GM23248 (cell line): ENCODE data around the gene TMCO4. TPM values are rescaled to one million over a fixed set of nuclear protein-coding genes. Genes with fewer than 3 reads are reported as not detected.

ENCODE experiments used
- DNase-seq: peaks from one replicate; pipeline ENCODE4 v3.0.0-alpha.2; 2015
- H2AFZ ChIP-seq: fragments of 200-600 bp; sonication (generic); 2 replicates; pipeline ENCODE4 v1.6.1; 2016; ENCODE audit warnings: antibody characterized with exemption
- H3F3A ChIP-seq: fragments of 200-600 bp; sonication (generic); 2 replicates; pipeline ENCODE4 v1.6.1; 2016; ENCODE audit warnings: mild to moderate bottlenecking, antibody characterized with exemption, mixed run types; ENCODE audit not compliant: insufficient read depth
- H3K27ac ChIP-seq: fragments of 200-600 bp; sonication (generic); 2 replicates; pipeline ENCODE4 v1.5.1; 2016; ENCODE audit warnings: mild to moderate bottlenecking
- H3K27me3 ChIP-seq: fragments of 200-600 bp; sonication (generic); replicated peaks from 2 replicates; pipeline ENCODE4 v1.6.1; 2016; ENCODE audit warnings: mild to moderate bottlenecking; ENCODE audit not compliant: insufficient read depth
- H3K36me3 ChIP-seq: fragments of 200-600 bp; sonication (generic); 2 replicates; pipeline ENCODE4 v1.6.1; 2016; ENCODE audit warnings: low read depth, mild to moderate bottlenecking
- H3K4me1 ChIP-seq: fragments of 200-600 bp; sonication (generic); 2 replicates; pipeline ENCODE4 v1.6.1; 2016; ENCODE audit warnings: mild to moderate bottlenecking; ENCODE audit not compliant: insufficient read depth
- H3K4me2 ChIP-seq: fragments of 200-600 bp; sonication (generic); one replicate; pipeline ENCODE4 v1.6.1; 2016; ENCODE audit warnings: mild to moderate bottlenecking; ENCODE audit not compliant: unreplicated experiment
- H3K4me3 ChIP-seq: fragments of 200-600 bp; sonication (generic); 2 replicates; pipeline ENCODE4 v1.5.1; 2016; ENCODE audit warnings: mild to moderate bottlenecking
- H3K79me2 ChIP-seq: fragments of 200-600 bp; sonication (generic); 2 replicates; pipeline ENCODE4 v1.6.1; 2016; ENCODE audit warnings: mild to moderate bottlenecking; ENCODE audit not compliant: insufficient read depth
- H3K9ac ChIP-seq: fragments of 200-600 bp; sonication (generic); 2 replicates; pipeline ENCODE4 v1.6.1; 2016; ENCODE audit warnings: mild to moderate bottlenecking
- H3K9me2 ChIP-seq: fragments of 200-600 bp; sonication (generic); 2 replicates; pipeline ENCODE4 v1.6.1; 2016; ENCODE audit warnings: mixed run types, mild to moderate bottlenecking, moderate library complexity; ENCODE audit not compliant: insufficient read depth
- H3K9me3 ChIP-seq: fragments of 200-600 bp; sonication (generic); one replicate; pipeline ENCODE4 v1.6.1; 2017; ENCODE audit warnings: low read depth
- H4K20me1 ChIP-seq: fragments of 200-600 bp; sonication (generic); 2 replicates; pipeline ENCODE4 v1.6.0; 2016; ENCODE audit not compliant: insufficient read depth
- EZH2 ChIP-seq: fragments of 200-600 bp; sonication (generic); IDR thresholded peaks from 2 replicates; pipeline ENCODE4 v1.6.1; 2018; ENCODE audit warnings: antibody characterized with exemption, mild to moderate bottlenecking; ENCODE audit not compliant: insufficient read depth, poor library complexity, severe bottlenecking
- EZH2phosphoT487 ChIP-seq: fragments of 200-600 bp; sonication (generic); IDR thresholded peaks from 2 replicates; pipeline ENCODE4 v1.6.1; 2018; ENCODE audit warnings: antibody characterized with exemption, moderate library complexity, mild to moderate bottlenecking, low read depth; ENCODE audit not compliant: insufficient read depth
- WGBS, 2 experiments: methylation state at CpG; one replicate each; pipeline ENCODE4 v1.1.6; 2015 to 2017; ENCODE audit warnings: low lambda C conversion rate in 2 of 2, low coverage in 1 of 2; ENCODE audit errors: missing lambda C conversion rate in 2 of 2; 5-methylcytosine and 5-hydroxymethylcytosine counted together
- in situ Hi-C: fragments of 300-500 bp; cut with MboI; formaldehyde crosslinking; loops from 2 replicates; pipeline ENCODE4 v1.15.0; 2020
- polyA plus RNA-seq: library from polyadenylated mRNA; unstranded; fragments of >200 nt; fragmentation: Nextera tagmentation; extraction: Ambion mirVana; gene quantifications from 2 replicates; pipeline ENCODE4 v1.2.1, GENCODE V29; 2016
- total RNA-seq: library from RNA; depleted of rRNA; stranded (reverse); fragments of >200 nt; shearing (Covaris generic); gene quantifications from 2 replicates; pipeline ENCODE4 v1.2.3, GENCODE V29; 2014

Gene TMCO4
- total and polyA plus RNA-seq, 2 experiments from 2014 or later, result 10.5 to 24.5 TPM

DNA sequence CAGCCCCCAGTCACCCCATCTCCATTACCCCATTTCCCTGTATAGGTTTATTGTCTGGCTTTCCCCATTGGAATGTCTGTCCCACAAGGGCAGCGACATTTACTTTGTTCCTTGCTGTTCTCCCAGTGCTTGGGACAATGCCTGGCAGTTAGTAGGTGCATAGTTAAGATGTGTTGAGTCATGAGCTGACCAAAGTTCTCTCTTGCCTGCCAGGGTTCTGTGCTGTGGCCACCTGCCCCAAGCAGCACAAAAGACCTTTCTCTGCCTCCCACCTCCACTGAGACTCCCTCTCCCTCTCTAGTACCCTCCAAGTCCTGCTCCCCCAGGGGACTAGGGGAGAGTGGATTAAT is 40.0 kb downstream of the TMCO4 start:
- Histone ChIP-seq H3K9me2 (no peaks in the 10 kb centered on the region), H3K4me2 (no peak overlapping the region), H2AFZ (no peak overlapping the region), H3K4me1 (peaks cover 30% of the 10 kb centered on the region), H3K36me3 (no peaks in the 10 kb centered on the region), H3K79me2 (no peaks in the 10 kb centered on the region), H3K9ac (no peak overlapping the region), H3K27ac (peak overlapping the region; percentile 88; the same call in 1 of the 2 replicates), H3K4me3 (no peak overlapping the region), H3F3A (peaks cover 28% of the 10 kb centered on the region), H3K9me3 (no peaks in the 10 kb centered on the region), H3K27me3 (no peaks in the 10 kb centered on the region), H4K20me1 (no peaks in the 10 kb centered on the region)
- in situ Hi-C loops, result no loop called here
- 0 to 6% methylated on average over 1 of the region's 1 CpG for WGBS, 2 experiments
- DNase-seq, result peak; percentile 66
- TF ChIP-seq EZH2phosphoT487, result no peak
- no peak for TF ChIP-seq EZH2

DNA sequence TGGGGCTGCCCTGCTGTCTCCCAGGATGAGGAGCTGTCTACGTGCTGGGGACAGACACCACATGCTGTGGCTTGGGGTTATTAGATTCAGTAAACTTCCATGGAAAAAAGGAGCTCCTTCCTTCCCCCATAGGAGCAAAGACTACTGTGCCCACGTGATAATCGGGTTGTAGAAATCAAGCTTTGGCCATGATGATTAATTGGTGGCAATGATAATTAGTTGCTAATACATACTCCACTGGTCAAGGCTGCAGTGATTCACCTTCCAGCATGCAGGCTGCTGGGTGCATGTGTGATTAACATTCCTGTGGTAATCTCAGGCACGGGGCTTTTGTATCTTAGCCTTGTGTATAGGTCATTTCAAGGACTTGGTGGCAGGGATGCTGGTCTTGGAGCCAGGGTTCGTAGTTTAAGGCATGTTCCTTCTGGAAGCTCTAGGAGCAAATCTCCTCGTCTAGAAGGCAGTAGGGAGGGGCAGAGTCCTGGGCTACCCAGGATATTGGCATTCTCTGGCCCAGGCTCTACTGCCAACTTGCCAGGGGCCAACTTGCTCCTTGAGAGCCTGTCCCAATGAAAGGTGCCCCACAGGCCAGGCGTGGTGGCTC is 41.4 kb downstream of the TMCO4 start:
- peak overlapping the region; percentile 79 for H3K4me2 ChIP-seq
- in situ Hi-C loops, result no loop called here
- peak overlapping the region; percentile 8; the same call in 1 of the 2 replicates for H3K4me3 ChIP-seq
- no peaks in the 10 kb centered on the region for H3K36me3 ChIP-seq
- peak overlapping the region; percentile 88 for H3K27ac ChIP-seq
- H3K27me3 ChIP-seq, result no peaks in the 10 kb centered on the region
- no peaks in the 10 kb centered on the region for H4K20me1 ChIP-seq
- 20 to 22% methylated on average over 7 of the region's 7 CpGs for WGBS, 2 experiments
- peak; percentile 95 for DNase-seq
- H2AFZ ChIP-seq, result no peak overlapping the region
- TF ChIP-seq EZH2, result no peak
- TF ChIP-seq EZH2phosphoT487, result 0 out of 2 replicates have a peak, but pooled peaks have one; percentile 78
- H3K4me1 ChIP-seq, result peaks cover 28% of the 10 kb centered on the region
- H3F3A ChIP-seq, result peaks cover 28% of the 10 kb centered on the region
- H3K9me2 ChIP-seq, result no peaks in the 10 kb centered on the region
- no peaks in the 10 kb centered on the region for H3K79me2 ChIP-seq
- H3K9ac ChIP-seq, result peak overlapping the region; percentile 69
- no peaks in the 10 kb centered on the region for H3K9me3 ChIP-seq

DNA sequence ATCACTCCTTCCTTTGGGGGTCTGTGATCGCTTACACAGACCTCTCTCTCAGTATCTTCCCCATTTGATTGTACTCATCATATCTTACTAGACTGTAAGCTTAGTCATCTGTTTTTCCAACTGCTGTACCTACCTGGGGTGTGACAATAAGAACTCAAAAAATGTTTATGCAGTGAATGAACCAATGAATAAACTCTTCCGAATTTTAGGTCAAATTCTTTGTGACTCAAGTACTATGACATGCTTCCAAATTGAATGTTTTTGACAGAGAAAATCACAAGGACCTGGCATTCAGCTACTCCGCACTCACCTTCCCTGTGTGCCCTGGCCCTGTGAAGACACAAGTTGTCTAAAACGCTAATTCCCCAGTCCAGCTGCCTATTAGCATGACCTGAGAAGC is 42.1 kb downstream of the TMCO4 start:
- 52 to 57% methylated on average over 4 of the region's 4 CpGs for whole genome bisulfite sequencing, 2 experiments
- Histone ChIP-seq H2AFZ (no peak overlapping the region), H3K4me2 (peak overlapping the region; percentile 79), H3K9me3 (no peaks in the 10 kb centered on the region), H3K79me2 (no peaks in the 10 kb centered on the region), H3K9ac (peak overlapping the region; percentile 69), H3F3A (peaks cover 28% of the 10 kb centered on the region), H3K4me3 (peak overlapping the region; percentile 8; the same call in 1 of the 2 replicates), H3K27me3 (no peaks in the 10 kb centered on the region), H4K20me1 (no peaks in the 10 kb centered on the region), H3K27ac (peak overlapping the region; percentile 88), H3K36me3 (no peaks in the 10 kb centered on the region), H3K4me1 (peaks cover 28% of the 10 kb centered on the region), H3K9me2 (no peaks in the 10 kb centered on the region)
- peak; percentile 44 for DNase-seq
- TF ChIP-seq EZH2 (no peak), EZH2phosphoT487 (no peak)
- in situ Hi-C loops, result no loop called here

DNA sequence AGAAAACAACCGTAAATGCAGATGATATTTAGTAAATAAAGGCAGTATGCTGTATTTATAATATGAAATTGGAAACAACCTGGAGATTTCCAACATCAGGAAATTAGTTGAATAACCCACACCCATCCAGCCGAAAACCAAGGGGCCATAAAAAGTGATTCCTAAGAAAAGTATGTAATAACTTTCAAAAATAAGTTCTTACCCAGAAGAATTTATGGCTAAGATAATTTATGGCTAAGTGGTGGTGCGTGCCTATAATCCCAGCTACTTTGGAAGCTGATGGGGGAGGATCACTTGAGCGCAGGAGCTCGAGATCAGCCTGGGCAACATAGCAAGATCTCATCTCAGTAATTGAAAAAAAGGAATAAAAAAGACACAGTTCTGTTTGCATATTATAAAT is 43.2 kb downstream of the TMCO4 start:
- Histone ChIP-seq H3K79me2 (no peaks in the 10 kb centered on the region), H2AFZ (no peak overlapping the region), H3K4me3 (no peak overlapping the region), H3K4me1 (peaks cover 28% of the 10 kb centered on the region), H4K20me1 (no peaks in the 10 kb centered on the region), H3K4me2 (no peak overlapping the region), H3K9me2 (no peaks in the 10 kb centered on the region), H3K9me3 (no peaks in the 10 kb centered on the region), H3F3A (peaks cover 28% of the 10 kb centered on the region), H3K9ac (no peak overlapping the region), H3K36me3 (no peaks in the 10 kb centered on the region), H3K27me3 (no peaks in the 10 kb centered on the region), H3K27ac (no peak overlapping the region)
- WGBS, 2 experiments, result 92 to 97% methylated on average over 5 of the region's 5 CpGs
- DNase-seq, result no peak
- TF ChIP-seq EZH2phosphoT487, result no peak
- no peak for TF ChIP-seq EZH2
- in situ Hi-C loops, result no loop called here
